Effector memory CD4-positive, alpha-beta T cell (primary cell): Measurements from ENCODE around the gene DPP6.
"Not testable (repeated sequence)": the region's sequence is repeated elsewhere in the genome, so short reads cannot be mapped to it uniquely, and the experiment has no call there.

Experiments used
- DNase-seq, 3 donors: peaks; one replicate each; pipeline ENCODE4 v3.0.0-alpha.2; 2020
- H3K27ac ChIP-seq: 2 replicates; pipeline ENCODE4 v1.7.0; 2013; ENCODE audit warnings: mild to moderate bottlenecking, low read length, moderate library complexity; ENCODE audit not compliant: insufficient read depth, poor library complexity, severe bottlenecking
- H3K27me3 ChIP-seq: replicated peaks from 2 replicates; pipeline ENCODE4 v1.7.0; 2013; ENCODE audit warnings: mild to moderate bottlenecking, low read length; ENCODE audit not compliant: insufficient read depth, control insufficient read depth, poor library complexity, severe bottlenecking
- H3K36me3 ChIP-seq: 2 replicates; pipeline ENCODE4 v1.7.0; 2013; ENCODE audit warnings: mild to moderate bottlenecking, low read length, moderate library complexity; ENCODE audit not compliant: control insufficient read depth, insufficient read depth
- H3K4me1 ChIP-seq: 2 replicates; pipeline ENCODE4 v1.7.0; 2013; ENCODE audit warnings: low read length, mild to moderate bottlenecking; ENCODE audit not compliant: control insufficient read depth, insufficient read depth, poor library complexity, severe bottlenecking
- H3K4me3 ChIP-seq: 2 replicates; pipeline ENCODE4 v1.7.0; 2013; ENCODE audit warnings: low read length, low read depth, mild to moderate bottlenecking; ENCODE audit not compliant: insufficient read depth, poor library complexity, severe bottlenecking
- H3K9me3 ChIP-seq: 2 replicates; pipeline ENCODE4 v1.7.0; 2013; ENCODE audit warnings: mild to moderate bottlenecking, low read length, moderate library complexity; ENCODE audit not compliant: control insufficient read depth

DPP6 gene

GRCh38 chr7:154050394-154050793 lies 1.8 kb upstream of the DPP6 start:
- not testable (repeated sequence) for H3K9me3 ChIP-seq, H3K36me3 ChIP-seq, H3K4me1 ChIP-seq, H3K27ac ChIP-seq, DNase-seq, H3K4me3 ChIP-seq, H3K27me3 ChIP-seq

GRCh38 chr7:154051006-154051642 lies 1.1 kb upstream of the DPP6 start:
- H3K4me3 ChIP-seq, DNase-seq, H3K4me1 ChIP-seq, H3K9me3 ChIP-seq, H3K27me3 ChIP-seq, H3K27ac ChIP-seq, H3K36me3 ChIP-seq: not testable (repeated sequence)

- not testable (repeated sequence) for H3K4me1 ChIP-seq, H3K36me3 ChIP-seq, H3K9me3 ChIP-seq, H3K27me3 ChIP-seq, DNase-seq, H3K27ac ChIP-seq, H3K4me3 ChIP-seq
These were observed 493 bp downstream of the DPP6 start for GRCh38 chr7:154052530-154053252.

GRCh38 chr7:154053466-154054312 lies 1.5 kb downstream of the DPP6 start:
- H3K9me3 ChIP-seq, H3K27me3 ChIP-seq, H3K36me3 ChIP-seq, H3K4me3 ChIP-seq, H3K4me1 ChIP-seq, H3K27ac ChIP-seq, DNase-seq: not testable (repeated sequence)

GRCh38 chr7:154054664-154055063 lies 2.5 kb downstream of the DPP6 start:
- not testable (repeated sequence) for H3K4me1 ChIP-seq, H3K9me3 ChIP-seq, H3K4me3 ChIP-seq, H3K27ac ChIP-seq, H3K36me3 ChIP-seq, DNase-seq, H3K27me3 ChIP-seq

- H3K4me3 ChIP-seq, H3K4me1 ChIP-seq, H3K27me3 ChIP-seq, H3K27ac ChIP-seq, H3K36me3 ChIP-seq, H3K9me3 ChIP-seq, DNase-seq: not testable (repeated sequence)
These were observed 3.4 kb downstream of the DPP6 start for GRCh38 chr7:154055491-154056106.

GRCh38 chr7:154058783-154059182 lies 6.6 kb downstream of the DPP6 start:
- H3K4me3 ChIP-seq, H3K27ac ChIP-seq, H3K4me1 ChIP-seq, H3K9me3 ChIP-seq, DNase-seq, H3K36me3 ChIP-seq, H3K27me3 ChIP-seq: not testable (repeated sequence)

GRCh38 chr7:154060551-154060950 lies 8.4 kb downstream of the DPP6 start:
- H3K27ac ChIP-seq, DNase-seq, H3K4me1 ChIP-seq, H3K4me3 ChIP-seq, H3K36me3 ChIP-seq, H3K27me3 ChIP-seq, H3K9me3 ChIP-seq: not testable (repeated sequence)

GRCh38 chr7:154071833-154072232 lies 19.6 kb downstream of the DPP6 start:
- not testable (repeated sequence) for H3K9me3 ChIP-seq, H3K4me1 ChIP-seq, DNase-seq, H3K27ac ChIP-seq, H3K4me3 ChIP-seq, H3K27me3 ChIP-seq, H3K36me3 ChIP-seq
